ENCODE results near the gene NSRP1.

DNA sequence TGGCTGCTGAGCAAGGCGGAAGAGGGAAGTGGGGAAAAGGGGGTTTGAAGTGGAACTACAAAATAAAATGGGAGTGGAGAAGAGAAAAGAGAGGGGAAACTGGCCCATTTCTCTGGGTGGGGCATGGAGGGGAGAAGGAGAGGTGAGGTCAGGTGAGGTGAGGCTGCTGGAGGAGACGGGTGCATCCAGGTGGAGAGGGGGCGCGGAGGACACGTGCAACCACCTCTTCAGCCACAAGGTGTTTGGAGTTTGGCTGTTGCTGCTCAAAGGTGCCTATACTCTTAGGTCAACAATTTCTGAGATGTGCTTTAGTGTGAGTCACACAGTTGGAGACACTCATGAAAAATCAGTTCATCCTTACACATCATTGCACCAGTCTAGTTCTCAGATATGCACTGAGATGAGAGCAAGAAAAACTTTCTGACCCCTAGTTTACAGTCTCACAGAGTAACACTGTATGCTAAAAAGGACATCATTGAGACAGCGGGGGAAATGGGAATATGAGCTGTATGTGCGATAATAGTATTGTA lies 114.0 kb downstream of the NSRP1 start:
- TF ChIP-seq ATAD3A (CRISPR knock-in tag; IDR thresholded peaks at IDR 0.05) (no peak), NFKB2 (CRISPR knock-in tag; IDR thresholded peaks at IDR 0.05; ENCODE audit: borderline replicate concordance) (no peak), MXD4 (CRISPR knock-in tag; IDR thresholded peaks at IDR 0.05) (no peak)
- TF ChIP-seq, protein P1, sequence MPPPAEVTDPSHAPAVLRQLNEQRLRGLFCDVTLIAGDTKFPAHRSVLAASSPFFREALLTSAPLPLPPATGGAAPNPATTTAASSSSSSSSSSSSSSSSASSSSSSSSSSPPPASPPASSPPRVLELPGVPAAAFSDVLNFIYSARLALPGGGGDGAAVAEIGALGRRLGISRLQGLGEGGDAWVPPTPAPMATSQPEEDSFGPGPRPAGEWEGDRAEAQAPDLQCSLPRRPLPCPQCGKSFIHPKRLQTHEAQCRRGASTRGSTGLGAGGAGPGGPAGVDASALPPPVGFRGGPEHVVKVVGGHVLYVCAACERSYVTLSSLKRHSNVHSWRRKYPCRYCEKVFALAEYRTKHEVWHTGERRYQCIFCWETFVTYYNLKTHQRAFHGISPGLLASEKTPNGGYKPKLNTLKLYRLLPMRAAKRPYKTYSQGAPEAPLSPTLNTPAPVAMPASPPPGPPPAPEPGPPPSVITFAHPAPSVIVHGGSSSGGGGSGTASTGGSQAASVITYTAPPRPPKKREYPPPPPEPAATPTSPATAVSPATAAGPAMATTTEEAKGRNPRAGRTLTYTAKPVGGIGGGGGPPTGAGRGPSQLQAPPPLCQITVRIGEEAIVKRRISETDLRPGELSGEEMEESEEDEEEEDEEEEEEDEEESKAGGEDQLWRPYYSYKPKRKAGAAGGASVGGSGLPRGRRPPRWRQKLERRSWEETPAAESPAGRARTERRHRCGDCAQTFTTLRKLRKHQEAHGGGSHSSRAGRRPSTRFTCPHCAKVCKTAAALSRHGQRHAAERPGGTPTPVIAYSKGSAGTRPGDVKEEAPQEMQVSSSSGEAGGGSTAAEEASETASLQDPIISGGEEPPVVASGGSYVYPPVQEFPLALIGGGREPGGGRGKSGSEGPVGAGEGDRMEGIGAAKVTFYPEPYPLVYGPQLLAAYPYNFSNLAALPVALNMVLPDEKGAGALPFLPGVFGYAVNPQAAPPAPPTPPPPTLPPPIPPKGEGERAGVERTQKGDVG (CRISPR knock-in tag; IDR thresholded peaks at IDR 0.05; ENCODE audit: borderline replicate concordance) = no peak

Data from HepG2 (cell line).